NCI-H345 treated with DMSO at 0.1 percent for 48 hours (cell line): ENCODE data around the gene DNAJC28.
"Not testable (repeated sequence)": the region's sequence is repeated elsewhere in the genome, so short reads cannot be mapped to it uniquely, and the experiment has no call there.

Source experiments
- DNase-seq: peaks from one replicate; lab custom pipeline; 2025; ENCODE audit not compliant: unreplicated experiment; lab: John Stamatoyannopoulos, UW

Gene DNAJC28

GRCh38 chr21:33481314-33481943, 10.1 kb downstream of the DNAJC28 start:
- DNase-seq = no peak

GRCh38 chr21:33480481-33481103, 10.9 kb downstream of the DNAJC28 start:
- DNase-seq = no peak

GRCh38 chr21:33479679-33480480, 11.6 kb downstream of the DNAJC28 start, which contains the start of gene TMEM50B:
TMEM50B (minus strand) TSS chr21:33479974; CDS start chr21:33468885, 11,089 bp downstream.
- DNase-seq = peak; percentile 95

- peak; percentile 34 for DNase-seq
These were observed 12.4 kb downstream of the DNAJC28 start for GRCh38 chr21:33478935-33479678.

- DNase-seq = no peak
These were observed 13.3 kb downstream of the DNAJC28 start for GRCh38 chr21:33478182-33478581.

GRCh38 chr21:33477066-33477465, 14.4 kb downstream of the DNAJC28 start:
- no peak for DNase-seq

- DNase-seq = no peak
These were observed 18.2 kb downstream of the DNAJC28 start for GRCh38 chr21:33473344-33473743.

- no peak for DNase-seq
These were observed 20.8 kb downstream of the DNAJC28 start for GRCh38 chr21:33470701-33471100.

- not testable (repeated sequence) for DNase-seq
These were observed 22.3 kb downstream of the DNAJC28 start for GRCh38 chr21:33469183-33469582.

GRCh38 chr21:33461538-33462250, 29.8 kb downstream of the DNAJC28 start:
- no peak for DNase-seq

GRCh38 chr21:33458861-33459260, 32.7 kb downstream of the DNAJC28 start:
- DNase-seq = no peak

GRCh38 chr21:33455686-33456446, 35.6 kb downstream of the DNAJC28 start:
- no peak for DNase-seq

- DNase-seq = no peak
These were observed 39.2 kb downstream of the DNAJC28 start for GRCh38 chr21:33452362-33452761.

GRCh38 chr21:33451634-33452071, 39.9 kb downstream of the DNAJC28 start:
- no peak for DNase-seq

GRCh38 chr21:33449616-33450015, 41.9 kb downstream of the DNAJC28 start:
- DNase-seq = no peak

GRCh38 chr21:33446620-33447019, 44.9 kb downstream of the DNAJC28 start:
- not testable (repeated sequence) for DNase-seq

- no peak for DNase-seq
These were observed 47.0 kb downstream of the DNAJC28 start for GRCh38 chr21:33444499-33444898.

- DNase-seq = no peak
These were observed 48.3 kb downstream of the DNAJC28 start for GRCh38 chr21:33443194-33443593.
